ENCODE measurements around the gene PDE8A.

DNA sequence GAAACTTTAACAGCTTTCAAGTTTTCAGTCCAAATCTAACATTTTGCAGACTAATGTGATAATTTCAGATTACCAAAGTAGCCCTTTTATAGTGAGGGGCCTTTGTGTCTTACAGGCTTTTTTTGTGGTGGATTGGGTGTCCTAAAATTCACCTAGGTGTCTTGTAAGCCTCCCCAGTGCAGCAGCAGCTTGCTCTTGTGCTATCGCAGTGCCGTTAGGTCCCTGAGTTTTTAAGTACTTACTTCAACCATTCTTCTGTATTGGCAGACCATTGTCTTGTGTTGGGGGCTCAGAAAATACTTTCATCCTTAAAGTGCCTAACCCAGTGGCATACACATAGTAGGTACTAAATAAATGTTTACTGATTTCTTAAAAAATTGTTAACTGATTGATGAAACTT is 2.1 kb downstream of the PDE8A start:
- TF ChIP-seq, protein P1, sequence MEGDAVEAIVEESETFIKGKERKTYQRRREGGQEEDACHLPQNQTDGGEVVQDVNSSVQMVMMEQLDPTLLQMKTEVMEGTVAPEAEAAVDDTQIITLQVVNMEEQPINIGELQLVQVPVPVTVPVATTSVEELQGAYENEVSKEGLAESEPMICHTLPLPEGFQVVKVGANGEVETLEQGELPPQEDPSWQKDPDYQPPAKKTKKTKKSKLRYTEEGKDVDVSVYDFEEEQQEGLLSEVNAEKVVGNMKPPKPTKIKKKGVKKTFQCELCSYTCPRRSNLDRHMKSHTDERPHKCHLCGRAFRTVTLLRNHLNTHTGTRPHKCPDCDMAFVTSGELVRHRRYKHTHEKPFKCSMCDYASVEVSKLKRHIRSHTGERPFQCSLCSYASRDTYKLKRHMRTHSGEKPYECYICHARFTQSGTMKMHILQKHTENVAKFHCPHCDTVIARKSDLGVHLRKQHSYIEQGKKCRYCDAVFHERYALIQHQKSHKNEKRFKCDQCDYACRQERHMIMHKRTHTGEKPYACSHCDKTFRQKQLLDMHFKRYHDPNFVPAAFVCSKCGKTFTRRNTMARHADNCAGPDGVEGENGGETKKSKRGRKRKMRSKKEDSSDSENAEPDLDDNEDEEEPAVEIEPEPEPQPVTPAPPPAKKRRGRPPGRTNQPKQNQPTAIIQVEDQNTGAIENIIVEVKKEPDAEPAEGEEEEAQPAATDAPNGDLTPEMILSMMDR (conservative IDR thresholded peaks at IDR 0.05): no peak
- no peak for TF ChIP-seq ZFX (IDR thresholded peaks at IDR 0.05)

Measured in C4-2B (cell line).